Measurements from ENCODE around the gene PLK2.

GRCh38 chr5:58503390-58504046, 43.6 kb upstream of the PLK2 start:
- TF ChIP-seq POLR2AphosphoS5 (IDR thresholded peaks at IDR 0.05; ENCODE audit: low read depth, low read length) = no peak
- no peak for TF ChIP-seq SIN3A (IDR thresholded peaks at IDR 0.05; ENCODE audit: borderline replicate concordance, insufficient read depth, low read length)
- no peak for TF ChIP-seq REST (IDR thresholded peaks at IDR 0.05; ENCODE audit: insufficient read depth in 1 of 2, low read depth in 2 of 2, low read length in 2 of 2)
- TF ChIP-seq TAF1 (IDR thresholded peaks at IDR 0.05; ENCODE audit: borderline replicate concordance, insufficient read depth, low read length) = no peak

Data from PFSK-1 (cell line).